Adipocyte (in vitro differentiated cells): Measurements from ENCODE around the gene NFATC3.
"Not testable (repeated sequence)": the region's sequence is repeated elsewhere in the genome, so short reads cannot be mapped to it uniquely, and the experiment has no call there.

Experiments
- DNase-seq: peaks from one replicate; pipeline ENCODE4 v3.0.0-alpha.2; 2015; ENCODE audit warnings: low read depth
- H3K27me3 ChIP-seq: replicated peaks from 2 replicates; pipeline ENCODE4 v1.7.0; 2013; ENCODE audit warnings: mild to moderate bottlenecking, low read length, moderate library complexity; ENCODE audit not compliant: control insufficient read depth, insufficient read depth
- H3K36me3 ChIP-seq: 2 replicates; pipeline ENCODE4 v1.7.0; 2013; ENCODE audit warnings: low read length, mild to moderate bottlenecking, moderate library complexity; ENCODE audit not compliant: control insufficient read depth, insufficient read depth, severe bottlenecking
- H3K4me1 ChIP-seq: 2 replicates; pipeline ENCODE4 v1.7.0; 2013; ENCODE audit warnings: mild to moderate bottlenecking, low read length, moderate library complexity; ENCODE audit not compliant: control insufficient read depth, insufficient read depth
- H3K4me3 ChIP-seq: 2 replicates; pipeline ENCODE4 v1.7.0; 2013; ENCODE audit warnings: mild to moderate bottlenecking, low read length, moderate library complexity
- H3K9ac ChIP-seq: 2 replicates; pipeline ENCODE4 v1.7.0; 2013; ENCODE audit warnings: mild to moderate bottlenecking, low read length, moderate library complexity
- H3K9me3 ChIP-seq: 2 replicates; pipeline ENCODE4 v1.7.0; 2013; ENCODE audit warnings: mild to moderate bottlenecking, low read length, moderate library complexity; ENCODE audit not compliant: control insufficient read depth

NFATC3 gene

GRCh38 chr16:68092275-68092674 lies 7.1 kb downstream of the NFATC3 start:
- peaks cover 41% of the 10 kb centered on the region for H3K4me1 ChIP-seq
- H3K36me3 ChIP-seq, H3K27me3 ChIP-seq, DNase-seq, H3K4me3 ChIP-seq, H3K9me3 ChIP-seq, H3K9ac ChIP-seq: not testable (repeated sequence)

- Histone ChIP-seq H3K9me3 (no peaks in the 10 kb centered on the region), H3K27me3 (no peaks in the 10 kb centered on the region), H3K4me3 (no peak overlapping the region), H3K36me3 (no peaks in the 10 kb centered on the region), H3K4me1 (peaks cover 33% of the 10 kb centered on the region), H3K9ac (peak overlapping the region; percentile 56)
- peak; percentile 78 for DNase-seq
Observed at GRCh38 chr16:68093816-68094613, 8.8 kb downstream of the NFATC3 start.

- Histone ChIP-seq H3K4me1 (peaks cover 33% of the 10 kb centered on the region), H3K9ac (peak overlapping the region; percentile 37), H3K4me3 (no peak overlapping the region), H3K27me3 (no peaks in the 10 kb centered on the region), H3K9me3 (no peaks in the 10 kb centered on the region), H3K36me3 (no peaks in the 10 kb centered on the region)
- DNase-seq = no peak
Observed at GRCh38 chr16:68094614-68094934, 9.4 kb downstream of the NFATC3 start.

GRCh38 chr16:68096491-68096890 lies 11.3 kb downstream of the NFATC3 start:
- no peak for DNase-seq

GRCh38 chr16:68097088-68097487 lies 11.9 kb downstream of the NFATC3 start:
- Histone ChIP-seq H3K27me3 (no peaks in the 10 kb centered on the region), H3K4me1 (peaks cover 19% of the 10 kb centered on the region), H3K9ac (no peak overlapping the region), H3K9me3 (no peaks in the 10 kb centered on the region), H3K4me3 (no peak overlapping the region), H3K36me3 (no peaks in the 10 kb centered on the region)
- no peak for DNase-seq

More at GRCh38 chr16:68096491-68096890, 11.3 kb downstream of the NFATC3 start:
- no peaks in the 10 kb centered on the region for H3K9me3 ChIP-seq
- H3K4me3 ChIP-seq = no peak overlapping the region
- no peak overlapping the region for H3K9ac ChIP-seq
- peaks cover 25% of the 10 kb centered on the region for H3K4me1 ChIP-seq
- no peaks in the 10 kb centered on the region for H3K27me3 ChIP-seq
- no peaks in the 10 kb centered on the region for H3K36me3 ChIP-seq

- no peak for DNase-seq
- H3K27me3 ChIP-seq = no peaks in the 10 kb centered on the region
- H3K9ac ChIP-seq = no peak overlapping the region
- no peaks in the 10 kb centered on the region for H3K36me3 ChIP-seq
- H3K9me3 ChIP-seq = no peaks in the 10 kb centered on the region
- peaks cover 19% of the 10 kb centered on the region for H3K4me1 ChIP-seq
- H3K4me3 ChIP-seq = no peak overlapping the region
Observed at GRCh38 chr16:68097895-68098294, 12.7 kb downstream of the NFATC3 start.

GRCh38 chr16:68100488-68100887 lies 15.3 kb downstream of the NFATC3 start:
- Histone ChIP-seq H3K4me1 (no peaks in the 10 kb centered on the region), H3K27me3 (no peaks in the 10 kb centered on the region), H3K9me3 (no peaks in the 10 kb centered on the region), H3K36me3 (no peaks in the 10 kb centered on the region), H3K4me3 (no peak overlapping the region), H3K9ac (no peak overlapping the region)
- no peak for DNase-seq

- no peaks in the 10 kb centered on the region for H3K4me1 ChIP-seq
- H3K9ac ChIP-seq = no peak overlapping the region
- no peaks in the 10 kb centered on the region for H3K27me3 ChIP-seq
- H3K36me3 ChIP-seq = no peaks in the 10 kb centered on the region
- H3K4me3 ChIP-seq = no peak overlapping the region
- H3K9me3 ChIP-seq = peaks cover 6% of the 10 kb centered on the region
- DNase-seq = no peak
Observed at GRCh38 chr16:68105611-68106010, 20.4 kb downstream of the NFATC3 start.

GRCh38 chr16:68107230-68107928 lies 22.2 kb downstream of the NFATC3 start:
- DNase-seq, H3K27me3 ChIP-seq, H3K9me3 ChIP-seq, H3K9ac ChIP-seq, H3K36me3 ChIP-seq, H3K4me1 ChIP-seq, H3K4me3 ChIP-seq: not testable (repeated sequence)

- not testable (repeated sequence) for H3K4me1 ChIP-seq, H3K36me3 ChIP-seq, H3K9ac ChIP-seq, H3K9me3 ChIP-seq, H3K4me3 ChIP-seq, DNase-seq, H3K27me3 ChIP-seq
Observed at GRCh38 chr16:68109156-68109555, 24.0 kb downstream of the NFATC3 start.

GRCh38 chr16:68110611-68111010 lies 25.4 kb downstream of the NFATC3 start:
- H3K4me1 ChIP-seq = peaks cover 17% of the 10 kb centered on the region
- not testable (repeated sequence) for H3K36me3 ChIP-seq, H3K4me3 ChIP-seq, DNase-seq, H3K9ac ChIP-seq, H3K27me3 ChIP-seq, H3K9me3 ChIP-seq
